Omental fat pad (tissue), 4 donors: ENCODE data around the gene KCTD18. TPM values are rescaled to one million over a fixed set of nuclear protein-coding genes. Genes with fewer than 3 reads are reported as not detected.

Experiments
- ATAC-seq: fragments of 150-250 bp; one replicate; pipeline ENCODE4 v1.9.1; 2016; ENCODE audit warnings: mild to moderate bottlenecking, moderate library complexity; ENCODE audit not compliant: low FRiP score
- DNase-seq: peaks from one replicate; pipeline ENCODE4 v3.0.0-alpha.2; 2019; ENCODE audit warnings: low spot score
- total RNA-seq, 4 donors: library from RNA; depleted of rRNA; stranded (reverse); fragments of >200 nt; gene quantifications; one replicate each; pipeline ENCODE4 v1.1.0, GENCODE V29; 2016
- TF ChIP-seq, protein P1 (sequence below), 3 donors: fragments of 450-650 bp; IDR thresholded peaks; one replicate each; pipeline ENCODE4 v1.5.1; 2016 to 2017; ENCODE audit warnings: antibody characterized with exemption in 3 of 3, mild to moderate bottlenecking in 3 of 3, moderate library complexity in 2 of 3

Gene KCTD18
- total RNA-seq, 4 donors from 2014 or later = 10.4 to 19.9 (median 14.2) TPM

DNA sequence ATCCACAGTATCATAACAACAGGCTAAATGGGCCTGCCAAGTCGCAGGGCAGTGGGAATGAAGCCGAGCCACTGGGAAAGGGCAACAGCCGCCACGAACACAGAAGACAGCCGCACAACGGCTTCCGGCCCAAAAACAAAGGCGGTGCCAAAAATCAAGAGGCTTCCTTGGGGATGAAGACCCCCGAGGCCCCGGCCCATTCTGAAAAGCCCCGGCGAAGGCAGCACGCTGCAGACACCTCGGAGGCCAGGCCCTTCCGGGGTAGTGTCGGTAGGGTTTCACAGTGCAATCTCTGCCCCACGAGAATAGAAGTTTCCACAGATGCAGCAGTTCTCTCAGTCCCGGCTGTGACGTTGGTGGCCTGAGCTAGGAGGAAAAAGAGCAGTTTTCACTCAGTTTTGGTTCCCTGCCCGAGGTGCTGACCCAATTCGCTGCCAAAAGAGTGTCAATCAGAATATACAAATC is 32.2 kb downstream of the KCTD18 start:
- DNase-seq (no peak), ATAC-seq (no peak)

DNA sequence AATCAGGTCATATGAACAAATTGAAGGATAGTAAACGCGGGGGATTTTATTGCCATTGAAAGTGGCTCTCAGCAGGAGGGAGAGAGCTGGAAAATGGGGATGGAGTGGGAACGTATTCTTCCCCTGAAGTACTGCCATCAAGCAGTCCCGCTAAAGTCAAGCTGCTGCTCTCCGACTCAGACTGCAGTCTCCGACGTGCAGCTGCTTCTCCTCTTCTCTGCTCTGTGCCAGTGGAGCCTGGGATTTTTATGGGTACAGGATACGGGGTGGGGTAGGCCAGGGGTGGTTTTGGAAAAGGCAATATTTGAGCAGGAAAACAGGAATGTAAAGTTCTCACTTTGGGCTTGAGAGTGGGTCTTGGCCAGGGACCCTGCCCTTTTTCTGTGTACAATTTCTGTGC is 33.0 kb downstream of the KCTD18 start:
- ATAC-seq (no peak), DNase-seq (no peak)
- TF ChIP-seq, protein P1, sequence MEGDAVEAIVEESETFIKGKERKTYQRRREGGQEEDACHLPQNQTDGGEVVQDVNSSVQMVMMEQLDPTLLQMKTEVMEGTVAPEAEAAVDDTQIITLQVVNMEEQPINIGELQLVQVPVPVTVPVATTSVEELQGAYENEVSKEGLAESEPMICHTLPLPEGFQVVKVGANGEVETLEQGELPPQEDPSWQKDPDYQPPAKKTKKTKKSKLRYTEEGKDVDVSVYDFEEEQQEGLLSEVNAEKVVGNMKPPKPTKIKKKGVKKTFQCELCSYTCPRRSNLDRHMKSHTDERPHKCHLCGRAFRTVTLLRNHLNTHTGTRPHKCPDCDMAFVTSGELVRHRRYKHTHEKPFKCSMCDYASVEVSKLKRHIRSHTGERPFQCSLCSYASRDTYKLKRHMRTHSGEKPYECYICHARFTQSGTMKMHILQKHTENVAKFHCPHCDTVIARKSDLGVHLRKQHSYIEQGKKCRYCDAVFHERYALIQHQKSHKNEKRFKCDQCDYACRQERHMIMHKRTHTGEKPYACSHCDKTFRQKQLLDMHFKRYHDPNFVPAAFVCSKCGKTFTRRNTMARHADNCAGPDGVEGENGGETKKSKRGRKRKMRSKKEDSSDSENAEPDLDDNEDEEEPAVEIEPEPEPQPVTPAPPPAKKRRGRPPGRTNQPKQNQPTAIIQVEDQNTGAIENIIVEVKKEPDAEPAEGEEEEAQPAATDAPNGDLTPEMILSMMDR (IDR thresholded peaks at IDR 0.05) = no peak

More for the DNA sequence above, 32.2 kb downstream of the KCTD18 start:
- TF ChIP-seq, protein P1 (IDR thresholded peaks at IDR 0.05) = no peak

- TF ChIP-seq, protein P1 (IDR thresholded peaks at IDR 0.05) = no peak
- ATAC-seq (no peak), DNase-seq (no peak)
These were observed 34.1 kb downstream of the KCTD18 start for GRCh38 chr2:200475795-200476194.

GRCh38 chr2:200472853-200473464 is 36.9 kb downstream of the KCTD18 start:
- ATAC-seq (no peak), DNase-seq (no peak)
- TF ChIP-seq, protein P1 (IDR thresholded peaks at IDR 0.05) = no peak

- TF ChIP-seq, protein P1 (IDR thresholded peaks at IDR 0.05) = no peak
- DNase-seq (no peak), ATAC-seq (no peak)
These were observed 37.8 kb downstream of the KCTD18 start for GRCh38 chr2:200471928-200472645.

DNA sequence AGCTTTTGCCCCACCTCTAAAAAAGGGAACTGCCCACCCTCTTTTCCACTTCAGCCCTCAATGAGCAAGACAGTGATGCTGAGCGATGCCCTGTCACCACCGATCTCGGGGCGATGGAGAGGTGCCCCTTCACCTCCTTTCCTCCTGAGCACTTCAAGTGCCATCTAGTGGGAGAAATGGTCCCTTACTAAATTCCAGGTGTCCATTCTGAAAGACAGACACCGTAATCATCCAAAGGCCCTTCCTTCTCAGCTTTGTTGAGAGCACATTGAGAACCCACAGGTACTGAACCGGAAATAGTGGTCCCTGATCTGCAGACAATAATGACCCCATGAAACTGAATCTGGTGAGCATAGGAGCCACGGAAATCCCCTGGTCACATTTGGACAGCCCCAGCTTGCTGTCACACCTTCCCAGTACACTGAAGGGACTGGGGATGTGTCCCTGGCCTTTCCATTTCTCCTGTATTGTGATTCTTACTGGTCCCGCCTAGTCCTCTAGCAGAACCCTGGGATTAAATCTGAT is 38.5 kb downstream of the KCTD18 start:
- no peak for ATAC-seq
- TF ChIP-seq, protein P1 (IDR thresholded peaks at IDR 0.05) = no peak
- DNase-seq = no peak
